Ecto neural progenitor cell (in vitro differentiated cells): ENCODE results near the gene ZDHHC19.
"Not testable (repeated sequence)": the region's sequence is repeated elsewhere in the genome, so short reads cannot be mapped to it uniquely, and the experiment has no call there.

Source experiments
- DNase-seq: peaks from one replicate; pipeline ENCODE4 v3.0.0-alpha.2; 2018; ENCODE audit warnings: low spot score

ZDHHC19 gene, protein sequence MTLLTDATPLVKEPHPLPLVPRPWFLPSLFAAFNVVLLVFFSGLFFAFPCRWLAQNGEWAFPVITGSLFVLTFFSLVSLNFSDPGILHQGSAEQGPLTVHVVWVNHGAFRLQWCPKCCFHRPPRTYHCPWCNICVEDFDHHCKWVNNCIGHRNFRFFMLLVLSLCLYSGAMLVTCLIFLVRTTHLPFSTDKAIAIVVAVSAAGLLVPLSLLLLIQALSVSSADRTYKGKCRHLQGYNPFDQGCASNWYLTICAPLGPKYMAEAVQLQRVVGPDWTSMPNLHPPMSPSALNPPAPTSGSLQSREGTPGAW

DNA sequence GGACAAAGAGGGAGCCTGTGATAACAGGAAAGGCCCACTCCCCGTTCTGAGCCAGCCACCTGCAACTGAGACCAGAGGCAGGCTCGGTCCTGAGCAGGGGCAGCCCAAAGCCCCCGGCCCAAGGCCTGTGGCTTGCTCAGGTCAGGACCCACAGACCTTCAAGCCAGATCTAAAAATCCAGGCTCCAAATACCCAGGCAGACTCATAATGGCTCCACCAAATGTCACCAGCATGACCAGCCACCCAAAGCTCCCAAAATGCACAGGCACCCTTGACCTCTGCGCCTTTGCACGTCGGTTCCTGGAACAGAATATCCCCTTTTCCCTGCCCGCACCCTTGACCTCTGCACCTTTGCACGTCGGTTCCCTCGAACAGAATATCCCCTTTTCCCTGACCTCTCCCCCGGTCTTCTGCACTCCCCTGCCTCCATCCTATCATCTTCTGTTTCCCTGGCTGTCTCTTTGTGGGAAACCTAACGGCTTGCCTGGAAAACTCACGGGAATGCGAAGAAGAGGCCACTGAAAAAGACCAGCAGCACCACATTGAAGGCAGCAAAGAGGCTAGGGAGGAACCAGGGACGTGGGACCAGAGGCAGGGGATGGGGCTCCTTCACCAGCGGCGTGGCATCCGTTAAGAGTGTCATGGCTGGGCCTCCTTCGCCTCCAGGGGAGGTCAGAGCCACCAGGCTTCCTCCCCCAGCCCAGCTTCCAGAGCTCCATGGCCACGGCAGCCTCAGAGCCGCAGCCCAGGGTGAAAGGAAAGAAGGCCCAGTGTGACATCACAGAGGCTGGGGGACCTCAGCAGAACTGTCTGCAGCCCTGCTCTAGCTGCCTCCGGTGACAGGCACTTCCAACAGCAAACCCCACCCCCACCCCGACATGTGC, at the start of gene ZDHHC19:
ZDHHC19 (minus strand) TSS at position 728 of the 884 bp plus-strand sequence; CDS start at position 643, 85 bp downstream.
- DNase-seq: no peak

DNA sequence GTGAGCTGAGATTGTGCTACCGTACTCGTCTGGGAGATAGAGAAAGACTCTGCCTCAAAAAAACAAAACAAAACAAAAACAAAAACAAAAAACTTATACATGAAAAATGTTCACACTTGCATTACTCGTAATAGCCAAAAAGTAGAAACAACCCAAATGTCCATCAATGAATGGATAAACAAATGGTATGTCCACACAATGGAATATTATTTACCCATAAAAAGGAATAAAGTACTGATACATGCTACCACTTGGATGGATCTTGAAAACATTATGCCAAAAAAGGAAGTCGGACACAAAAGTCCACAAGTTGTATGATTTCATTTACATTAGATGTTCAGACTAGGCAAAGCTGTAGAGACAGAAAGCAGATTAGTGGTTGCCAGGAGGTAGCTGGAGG, 49.6 kb upstream of the ZDHHC19 start:
- no peak for DNase-seq

DNA sequence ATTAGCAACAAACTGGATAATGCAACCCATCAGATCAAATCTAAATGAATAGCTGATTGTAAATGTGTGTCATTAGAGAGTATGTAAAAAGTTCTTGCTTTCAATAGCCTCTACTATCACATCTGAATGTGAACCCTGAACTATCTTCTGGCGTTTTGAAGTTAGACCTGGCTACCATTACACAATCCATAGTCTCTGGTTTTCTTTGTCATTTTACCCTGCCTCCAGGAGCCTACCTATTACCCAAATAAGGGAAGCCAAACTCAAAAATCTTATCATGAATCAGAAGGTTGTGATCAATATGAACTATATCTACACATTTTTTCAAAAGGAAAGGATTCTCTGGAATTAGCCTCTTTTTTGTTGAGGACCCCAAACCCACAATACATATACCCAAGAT, 44.6 kb upstream of the ZDHHC19 start:
- DNase-seq: no peak

DNA sequence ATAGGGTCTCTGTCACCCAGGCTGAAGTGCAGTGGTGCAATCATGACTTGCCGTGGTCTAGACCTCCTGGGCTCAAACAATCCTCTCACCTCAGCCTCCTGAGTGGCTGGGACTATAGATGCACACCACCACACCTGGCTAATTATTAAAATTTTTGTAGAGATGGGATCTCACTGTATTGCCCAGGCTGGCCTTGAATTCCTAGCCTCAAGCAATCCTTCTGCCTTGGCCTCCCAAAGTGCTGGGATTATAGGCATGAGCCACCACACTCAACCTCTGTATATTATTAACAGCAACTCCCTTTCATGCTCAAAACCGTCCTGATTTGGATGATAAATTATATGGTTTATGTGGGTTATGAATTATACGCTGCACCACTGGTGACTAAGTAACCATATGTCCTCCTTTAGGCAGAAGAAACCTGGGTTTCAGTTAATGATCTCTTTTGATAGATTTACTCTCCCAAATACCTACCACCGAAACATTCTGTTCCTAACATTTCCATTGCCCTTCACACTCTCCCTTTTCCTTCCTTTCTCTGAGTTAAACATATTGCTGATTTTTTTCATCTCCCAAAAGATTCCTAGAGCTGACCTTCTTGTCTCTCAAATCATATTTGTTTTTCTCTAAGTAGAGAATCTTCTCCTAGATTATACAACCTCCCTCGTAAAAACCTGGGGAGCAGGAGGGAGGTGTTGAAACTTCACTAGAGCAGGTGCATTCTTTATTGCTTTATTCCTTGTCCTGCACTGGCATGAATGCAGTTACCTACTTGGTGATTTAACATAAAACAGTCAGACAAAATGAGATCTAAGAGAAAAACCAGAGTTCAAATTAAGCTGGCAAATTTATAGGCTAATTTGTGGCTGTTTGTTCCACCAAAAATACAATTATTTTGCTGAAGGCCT, 43.4 kb upstream of the ZDHHC19 start:
- no peak for DNase-seq

DNA sequence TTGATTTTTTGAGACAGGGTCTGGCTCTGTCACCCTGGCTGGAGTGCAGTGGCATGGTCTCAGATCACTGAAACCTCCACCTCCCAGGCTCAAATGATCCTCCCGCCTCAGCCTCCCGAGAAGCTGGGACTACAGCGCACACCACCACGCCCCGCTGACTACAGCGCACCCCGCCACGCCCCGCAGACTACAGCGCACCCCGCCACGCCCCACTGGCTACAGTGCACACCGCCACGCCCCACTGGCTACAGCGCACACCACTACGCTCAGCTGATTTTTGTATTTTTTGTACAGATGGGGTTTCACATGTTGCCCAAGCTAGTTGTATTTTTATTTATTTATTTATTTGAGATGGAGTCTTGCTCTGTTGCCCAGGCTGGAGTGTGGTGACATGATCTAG, 40.7 kb upstream of the ZDHHC19 start:
- no peak for DNase-seq

DNA sequence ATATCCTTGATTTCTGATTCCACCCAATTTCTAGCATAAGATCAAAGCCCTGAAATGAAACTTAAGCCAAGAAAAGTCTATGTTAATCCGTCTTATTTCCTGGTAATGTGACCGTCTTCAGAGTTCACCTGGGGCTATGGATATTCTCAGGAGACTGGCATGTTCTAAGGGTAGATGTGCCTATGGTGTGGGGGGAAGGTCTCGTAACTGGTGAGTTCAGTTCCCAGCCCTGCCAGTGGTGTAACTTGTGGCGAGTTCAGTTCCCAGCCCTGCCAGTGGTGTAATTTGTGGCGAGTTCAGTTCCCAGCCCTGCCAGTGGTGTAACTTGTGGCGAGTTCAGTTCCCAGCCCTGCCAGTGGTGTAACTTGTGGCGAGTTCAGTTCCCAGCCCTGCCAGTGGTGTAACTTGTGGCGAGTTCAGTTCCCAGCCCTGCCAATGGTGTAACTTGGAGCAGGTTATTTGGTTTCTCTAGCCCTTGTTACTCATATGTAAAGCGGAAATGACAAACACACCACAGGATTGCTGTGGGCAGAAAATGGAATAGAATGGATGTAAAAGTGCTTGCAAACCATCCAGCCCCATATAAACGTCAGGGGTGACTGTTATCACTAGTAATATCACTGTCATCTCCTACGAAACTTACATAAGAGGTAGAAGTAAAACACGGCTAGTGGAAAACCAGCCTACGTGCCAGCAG, 35.6 kb upstream of the ZDHHC19 start:
- DNase-seq: no peak

DNA sequence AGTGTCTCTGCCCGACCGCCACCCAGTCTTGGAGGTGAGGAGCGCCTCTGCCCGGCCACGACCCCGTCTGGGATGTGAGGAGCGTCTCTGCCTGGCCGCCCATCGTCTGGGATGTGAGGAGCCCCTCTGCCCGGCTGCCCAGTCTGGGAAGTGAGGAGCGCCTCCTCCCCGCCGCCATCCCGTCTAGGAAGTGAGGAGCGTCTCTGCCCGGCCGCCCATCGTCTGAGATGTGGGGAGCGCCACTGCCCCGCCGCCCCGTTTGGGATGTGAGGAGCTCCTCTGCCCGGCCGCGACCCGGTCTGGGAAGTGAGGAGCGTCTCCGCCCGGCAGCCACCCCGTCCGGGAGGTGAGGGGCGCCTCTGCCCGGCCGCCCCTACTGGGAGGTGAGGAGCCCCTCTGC, 33.0 kb upstream of the ZDHHC19 start:
- DNase-seq: not testable (repeated sequence)

DNA sequence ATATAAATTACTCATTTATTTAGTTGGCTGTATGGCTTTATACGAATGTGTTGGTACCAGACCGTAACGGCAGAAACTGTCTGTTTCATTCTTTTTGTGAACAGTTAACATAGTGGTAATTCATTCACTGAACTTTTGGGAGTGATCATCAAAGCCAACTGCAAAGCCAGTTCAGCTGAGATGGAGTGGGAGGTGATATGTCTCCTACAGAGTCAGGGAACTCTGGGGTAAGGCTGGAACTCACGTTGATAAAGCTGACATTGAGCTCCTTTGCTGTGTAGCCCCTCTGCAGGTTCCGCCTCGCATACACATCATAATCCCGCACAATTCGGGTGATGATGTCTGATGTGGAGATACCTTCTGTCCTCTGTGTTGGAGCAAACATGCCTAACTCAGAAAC, 30.5 kb upstream of the ZDHHC19 start:
- DNase-seq: no peak

DNA sequence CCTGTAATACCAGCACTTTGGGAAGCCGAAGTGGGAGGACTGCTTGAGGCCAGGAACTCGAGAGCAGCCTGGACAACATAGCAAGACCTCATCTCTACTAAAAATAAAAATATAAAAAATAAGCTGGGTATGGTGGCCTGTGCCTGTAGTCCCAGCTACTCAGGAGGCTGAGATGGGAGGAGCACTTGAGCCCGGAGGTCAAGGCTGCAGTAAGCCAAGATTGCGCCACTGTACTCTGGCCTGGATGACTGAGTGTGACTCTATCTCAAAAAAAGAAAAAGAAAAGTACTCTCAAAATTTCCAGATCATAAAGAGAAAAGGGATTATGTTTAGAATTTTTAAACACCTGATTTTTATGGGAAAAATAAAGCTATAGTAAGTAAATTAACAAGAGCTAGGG, 29.2 kb upstream of the ZDHHC19 start:
- no peak for DNase-seq

DNA sequence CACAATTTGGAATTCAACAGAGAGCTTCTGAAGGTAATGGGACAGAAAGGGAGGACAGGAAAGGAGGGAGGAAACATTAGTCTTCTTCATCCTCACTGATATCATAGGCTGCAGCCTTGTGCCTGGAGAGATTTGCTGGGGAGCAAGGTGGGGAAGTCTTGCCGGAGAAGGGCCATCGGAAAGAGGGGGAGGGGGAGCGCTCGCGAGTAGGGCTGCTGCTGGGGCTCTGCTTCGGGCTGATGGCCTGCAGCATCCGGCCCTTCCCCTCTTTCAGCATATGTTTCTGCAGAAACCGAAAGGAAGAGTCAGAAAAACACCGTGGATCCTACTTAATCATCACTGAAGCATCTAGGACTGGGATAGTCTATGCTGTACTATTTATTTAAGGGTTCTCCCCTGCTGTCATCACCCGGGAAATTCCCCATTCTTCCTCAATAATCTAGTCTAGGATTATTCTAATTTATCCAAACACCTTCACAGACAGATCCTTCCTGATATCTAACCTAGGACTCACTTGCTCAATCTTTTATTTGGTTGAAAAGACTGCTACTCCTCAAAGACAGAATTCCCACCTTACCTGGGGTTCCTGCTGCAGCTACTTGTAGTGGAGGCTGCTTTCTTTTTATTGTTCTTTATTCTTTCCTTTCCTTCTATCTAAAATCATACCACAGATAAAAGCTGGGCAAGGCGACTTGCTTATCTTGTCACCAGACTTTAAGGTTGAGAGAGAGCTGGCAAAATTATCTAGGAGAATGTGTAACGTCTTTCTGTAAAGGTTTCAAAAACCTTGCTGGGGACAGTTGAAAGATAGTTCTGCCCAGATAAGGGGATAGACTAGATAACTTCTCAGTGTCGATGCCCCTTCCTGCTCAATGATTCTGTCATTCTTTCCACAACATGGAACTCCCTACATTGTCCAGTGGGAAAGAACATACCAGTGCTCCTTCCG, 27.7 kb upstream of the ZDHHC19 start:
- DNase-seq: no peak

DNA sequence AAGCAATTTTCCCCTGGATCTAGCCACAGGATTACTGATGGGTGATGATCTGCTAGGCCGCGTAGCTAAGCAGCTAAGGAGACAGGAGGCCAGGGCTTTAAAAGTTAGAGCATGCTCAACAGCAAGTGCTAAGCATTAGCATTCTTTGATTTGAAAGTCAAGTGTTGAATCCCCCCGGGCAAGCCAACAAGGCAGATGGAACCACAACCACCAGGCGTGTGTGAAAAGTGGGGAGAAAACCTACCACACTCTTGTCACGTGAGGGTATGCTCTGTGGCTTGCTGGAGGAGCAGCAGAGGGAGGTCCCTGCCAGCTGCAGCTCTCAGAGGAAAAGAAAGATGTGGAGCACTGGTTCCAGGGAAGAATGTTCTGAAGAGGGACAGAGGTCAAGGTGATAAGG, 26.0 kb upstream of the ZDHHC19 start:
- no peak for DNase-seq

DNA sequence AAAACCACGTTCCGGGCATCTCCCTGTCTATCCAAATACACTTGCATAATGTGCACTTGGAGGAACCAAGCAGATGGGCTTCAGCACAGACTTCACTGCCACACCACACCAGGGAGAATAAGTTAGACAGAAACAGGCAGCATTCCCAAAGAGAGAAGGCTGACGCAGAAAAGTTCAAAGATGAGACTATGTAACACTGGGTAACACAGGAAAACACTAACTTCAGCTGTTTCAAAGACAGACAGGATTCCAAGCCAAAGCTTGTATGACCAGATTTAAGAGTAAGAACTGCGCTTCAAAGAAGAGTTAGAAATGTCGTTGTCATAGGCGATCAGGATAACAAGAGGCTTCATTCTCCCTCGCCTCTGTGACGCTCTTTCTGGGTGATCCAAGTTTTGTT, 25.0 kb upstream of the ZDHHC19 start:
- no peak for DNase-seq

DNA sequence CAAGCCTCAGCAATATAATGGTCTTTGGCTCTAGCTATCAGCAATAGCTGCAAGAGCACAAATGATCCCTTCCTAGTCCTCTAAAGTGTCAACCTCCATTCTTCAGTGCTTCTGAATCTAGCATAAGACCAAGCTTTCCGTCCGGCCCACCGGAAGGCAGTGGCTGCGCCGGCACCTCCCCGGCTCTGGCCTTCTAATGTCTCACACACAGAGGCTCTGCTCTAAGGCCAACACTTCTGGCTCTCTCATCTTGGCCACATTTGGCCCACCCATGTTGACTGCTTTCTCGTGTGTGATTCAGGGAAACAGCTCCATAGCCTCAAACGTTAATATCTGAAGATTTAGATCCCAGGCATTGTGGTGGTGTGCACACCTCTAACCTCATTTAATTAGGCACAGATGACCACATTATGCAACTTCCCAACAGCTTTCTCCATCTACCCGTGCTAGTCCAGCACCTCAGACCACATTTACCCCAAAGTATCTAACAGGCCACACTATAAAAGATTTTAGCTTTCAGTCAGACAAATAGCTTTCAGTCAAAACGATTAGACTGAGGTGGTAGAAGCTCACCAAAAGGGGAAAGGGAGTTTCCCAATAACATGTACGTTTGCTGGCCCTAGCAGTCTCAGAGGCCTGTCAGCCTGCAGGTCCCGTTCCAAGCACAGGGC, 24.4 kb upstream of the ZDHHC19 start:
- DNase-seq: no peak

DNA sequence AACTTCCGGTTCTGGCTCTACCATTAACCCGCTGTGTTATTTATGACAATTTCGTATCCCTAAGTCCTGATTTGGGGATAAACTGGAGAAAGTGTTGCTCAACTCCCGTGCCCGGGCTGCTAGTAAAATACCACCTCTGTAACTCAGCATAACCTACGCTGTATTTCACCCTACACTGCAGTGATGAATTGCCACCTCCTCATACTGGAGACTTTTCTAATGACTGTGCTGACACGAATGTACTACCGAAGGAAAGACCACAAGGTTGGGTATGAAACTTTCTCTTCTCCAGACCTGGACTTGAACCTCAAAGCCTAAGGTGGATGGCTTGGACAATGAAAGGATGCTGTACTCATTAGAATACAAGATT, 21.7 kb upstream of the ZDHHC19 start:
- no peak for DNase-seq

DNA sequence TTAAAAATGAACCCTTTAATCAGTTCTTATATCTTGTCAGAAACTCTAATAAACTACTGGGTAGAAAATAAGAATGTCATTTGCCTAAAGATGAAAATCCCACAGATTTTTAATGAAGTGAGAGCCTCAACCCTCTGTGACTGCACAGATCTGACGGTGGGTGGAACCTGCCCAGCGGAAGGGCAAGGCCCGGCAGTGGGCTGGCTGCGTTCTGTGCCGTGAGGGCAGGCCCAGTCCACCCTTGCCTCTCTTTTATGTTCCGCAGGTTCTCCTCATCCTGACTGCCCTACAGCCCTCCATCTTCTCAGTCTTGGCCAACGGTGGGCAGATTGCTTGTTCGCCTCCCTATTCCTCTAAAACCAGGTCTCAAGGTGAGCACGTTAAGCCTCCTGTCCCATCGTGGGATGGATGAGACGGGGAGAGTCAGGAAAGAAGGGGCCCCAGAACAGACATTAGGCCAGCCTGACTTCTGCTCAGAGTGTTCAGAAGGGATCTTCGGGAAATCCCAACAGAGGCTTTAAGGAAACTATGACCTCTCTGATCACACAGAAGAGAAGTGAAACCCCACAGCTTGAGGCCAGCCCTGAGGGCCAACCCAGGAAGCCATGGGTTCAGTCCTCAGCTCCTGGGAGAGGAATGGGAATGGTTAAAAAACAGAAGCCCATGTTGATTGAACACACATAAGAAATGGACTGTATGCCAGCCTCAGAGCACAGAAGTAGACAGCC, 21.1 kb upstream of the ZDHHC19 start:
- DNase-seq: no peak

DNA sequence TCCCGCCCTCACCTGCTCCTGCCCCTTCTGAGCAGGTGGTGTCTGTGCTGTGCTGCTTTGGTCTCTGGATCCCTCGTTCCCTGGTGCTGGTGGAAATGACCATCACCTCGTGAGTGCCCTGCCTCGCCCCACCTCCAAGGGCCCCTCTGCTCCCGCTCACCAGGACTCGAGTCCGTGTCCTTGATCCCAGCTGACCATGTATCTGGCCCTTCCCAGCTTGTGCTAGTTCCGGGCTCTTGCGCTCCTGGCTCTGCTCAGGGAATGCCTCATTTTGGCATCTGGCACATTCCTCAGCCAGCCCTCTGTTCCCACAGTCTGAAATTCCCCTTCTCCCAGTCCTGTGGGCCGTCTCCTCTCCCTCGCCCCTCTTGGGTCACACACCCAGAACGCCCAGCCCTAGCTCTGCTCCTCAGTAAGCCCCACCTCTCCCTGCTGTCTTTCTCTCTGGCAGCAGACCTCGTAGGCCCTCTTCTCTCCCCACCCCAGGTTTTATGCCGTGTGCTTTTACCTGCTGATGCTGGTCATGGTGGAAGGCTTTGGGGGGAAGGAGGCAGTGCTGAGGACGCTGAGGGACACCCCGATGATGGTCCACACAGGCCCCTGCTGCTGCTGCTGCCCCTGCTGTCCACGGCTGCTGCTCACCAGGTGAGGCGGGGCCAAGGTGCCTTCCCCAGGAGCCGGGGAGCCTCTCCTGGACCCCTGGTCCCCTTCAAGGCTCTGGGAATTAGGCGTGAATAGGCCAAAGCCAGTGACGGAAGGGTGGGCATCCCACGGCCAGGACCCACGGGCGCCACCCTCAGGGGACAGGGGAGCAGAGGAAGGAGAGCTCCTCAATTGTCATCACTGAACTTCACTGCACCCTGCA, 16.7 kb upstream of the ZDHHC19 start:
- no peak for DNase-seq

DNA sequence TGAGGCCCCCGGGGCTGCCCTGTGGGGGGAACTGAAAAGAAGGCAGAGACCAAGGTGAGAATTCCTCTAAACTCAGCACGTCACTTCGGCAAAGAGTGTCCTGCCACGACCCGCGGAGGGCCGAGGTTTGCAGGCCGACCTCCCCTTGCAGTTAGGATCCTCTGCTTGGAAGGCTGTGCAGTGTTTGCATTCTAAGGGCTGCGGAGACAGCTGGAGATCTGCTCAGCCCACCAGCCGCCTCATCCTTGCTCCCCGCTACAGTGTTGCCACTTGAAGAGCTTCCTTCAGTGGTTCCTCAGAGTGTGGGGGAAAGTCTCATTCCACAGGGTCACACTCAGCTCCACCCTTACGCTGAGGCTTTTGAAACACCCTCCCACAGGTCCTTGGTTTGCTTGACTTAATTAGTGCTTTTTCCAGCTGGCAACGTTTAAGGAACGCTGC, 15.9 kb upstream of the ZDHHC19 start:
- no peak for DNase-seq

DNA sequence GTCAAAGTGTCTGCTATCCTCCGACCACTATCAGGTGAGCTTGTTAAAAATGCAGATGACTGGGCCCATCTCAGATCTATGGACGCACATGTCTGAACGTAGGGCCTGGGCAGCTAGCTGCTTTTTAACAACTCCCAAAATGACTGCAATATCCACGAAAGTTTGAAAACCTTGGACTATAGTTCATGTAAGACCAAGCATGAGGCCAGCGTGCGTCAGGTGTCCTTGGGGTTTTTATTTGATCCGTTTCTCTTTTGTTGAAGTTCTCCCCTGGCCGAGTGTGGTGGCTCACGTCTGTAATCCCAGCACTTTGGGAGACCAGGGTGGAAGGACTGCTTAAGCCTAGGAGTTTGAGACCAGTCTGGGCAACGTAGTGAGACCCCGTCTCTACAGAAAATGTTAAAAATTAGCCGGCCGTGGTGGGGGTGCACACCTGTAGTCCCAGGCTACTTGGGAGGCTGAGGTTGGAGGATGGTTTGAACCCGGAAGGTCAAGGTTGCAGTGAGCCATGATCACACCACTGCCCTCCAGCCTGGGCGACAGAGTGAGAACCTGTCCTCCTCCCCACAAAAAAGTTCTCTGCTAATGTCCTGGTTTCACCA, 14.7 kb upstream of the ZDHHC19 start:
- DNase-seq: no peak
